ENCODE measurements around the gene GNAT3.
A peak's percentile ranks its signal among the peaks of the same experiment; 100 is the strongest.

GNAT3 gene

GRCh38 chr7:80463272-80463920 is 48.5 kb downstream of the GNAT3 start:
- DNase-seq (ENCODE audit: low spot score): no peak

GRCh38 chr7:80460857-80461256 is 51.0 kb downstream of the GNAT3 start:
- DNase-seq (ENCODE audit: low spot score): no peak

GRCh38 chr7:80459776-80460510 is 51.9 kb downstream of the GNAT3 start:
- no peak for DNase-seq (ENCODE audit: low spot score)

- no peak for DNase-seq (ENCODE audit: low spot score)
Observed at GRCh38 chr7:80458822-80459725, 52.8 kb downstream of the GNAT3 start.

GRCh38 chr7:80453699-80454340 is 58.0 kb downstream of the GNAT3 start:
- DNase-seq (ENCODE audit: low spot score): peak; percentile 24

- no peak for DNase-seq (ENCODE audit: low spot score)
Observed at GRCh38 chr7:80450621-80451308, 61.1 kb downstream of the GNAT3 start.

- DNase-seq (ENCODE audit: low spot score): no peak
Observed at GRCh38 chr7:80449836-80450235, 62.0 kb downstream of the GNAT3 start.

GRCh38 chr7:80445351-80445750 is 66.5 kb downstream of the GNAT3 start:
- no peak for DNase-seq (ENCODE audit: low spot score)

- no peak for DNase-seq (ENCODE audit: low spot score)
Observed at GRCh38 chr7:80444811-80445210, 67.1 kb downstream of the GNAT3 start.

- no peak for DNase-seq (ENCODE audit: low spot score)
Observed at GRCh38 chr7:80443325-80443724, 68.5 kb downstream of the GNAT3 start.

GRCh38 chr7:80440883-80441282 is 71.0 kb downstream of the GNAT3 start:
- no peak for DNase-seq (ENCODE audit: low spot score)

- peak; percentile 95 for DNase-seq (ENCODE audit: low spot score)
Observed at GRCh38 chr7:80439894-80440821, 71.7 kb downstream of the GNAT3 start.

- DNase-seq (ENCODE audit: low spot score): no peak
Observed at GRCh38 chr7:80435521-80435920, 76.3 kb downstream of the GNAT3 start.

- DNase-seq (ENCODE audit: low spot score): no peak
Observed at GRCh38 chr7:80434047-80434446, 77.8 kb downstream of the GNAT3 start.

- no peak for DNase-seq (ENCODE audit: low spot score)
Observed at GRCh38 chr7:80432166-80432565, 79.7 kb downstream of the GNAT3 start.

- DNase-seq (ENCODE audit: low spot score): no peak
Observed at GRCh38 chr7:80429181-80429580, 82.7 kb downstream of the GNAT3 start.

- peak; percentile 74 for DNase-seq (ENCODE audit: low spot score)
Observed at GRCh38 chr7:80428161-80429054, 83.5 kb downstream of the GNAT3 start.

- DNase-seq (ENCODE audit: low spot score): no peak
Observed at GRCh38 chr7:80427218-80427617, 84.6 kb downstream of the GNAT3 start.

- no peak for DNase-seq (ENCODE audit: low spot score)
Observed at GRCh38 chr7:80420876-80421275, 91.0 kb downstream of the GNAT3 start.

All from SK-N-DZ (cell line).